PFSK-1 (cell line): Measurements from ENCODE around the gene FOSL2.

ENCODE experiments used
- FOXP2 ChIP-seq: optimal IDR thresholded peaks from 2 replicates; pipeline ENCODE3; 2011; ENCODE audit warnings: borderline replicate concordance, control low read depth, inconsistent platforms; ENCODE audit not compliant: insufficient read depth; ENCODE audit errors: extremely low read length, extremely low read depth
- POLR2AphosphoS5 ChIP-seq: IDR thresholded peaks from 2 replicates; pipeline ENCODE4 v1.6.1; 2012; ENCODE audit warnings: low read depth, mild to moderate bottlenecking, control low read depth, low read length, moderate library complexity
- REST ChIP-seq, 2 experiments: IDR thresholded peaks; 2 replicates each; pipeline versions ENCODE4 v1.6.1 to v1.8.0; 2011 to 2012; ENCODE audit warnings: low read depth in 2 of 2, low read length in 2 of 2, control low read depth in 1 of 2, inconsistent platforms in 1 of 2, mild to moderate bottlenecking in 1 of 2, moderate library complexity in 1 of 2; ENCODE audit not compliant: insufficient read depth in 1 of 2
- SIN3A ChIP-seq: IDR thresholded peaks from 2 replicates; pipeline ENCODE4 v1.6.1; 2012; ENCODE audit warnings: mild to moderate bottlenecking, low read length, moderate library complexity, borderline replicate concordance; ENCODE audit not compliant: insufficient read depth
- TAF1 ChIP-seq: IDR thresholded peaks from 2 replicates; pipeline ENCODE4 v1.6.1; 2012; ENCODE audit warnings: low read length, control low read depth, borderline replicate concordance; ENCODE audit not compliant: insufficient read depth

FOSL2 gene

GRCh38 chr2:28439763-28440162 is 47.1 kb downstream of the FOSL2 start:
- TF ChIP-seq FOXP2: no peak
- TF ChIP-seq POLR2AphosphoS5: no peak
- TF ChIP-seq TAF1: no peak
- no peak for TF ChIP-seq REST (IDR thresholded peaks at IDR 0.05; ENCODE audit: insufficient read depth in 1 of 2, low read depth in 2 of 2, low read length in 2 of 2)
- no peak for TF ChIP-seq SIN3A

GRCh38 chr2:28442328-28442727 is 49.7 kb downstream of the FOSL2 start:
- TF ChIP-seq FOXP2 (no peak), SIN3A (no peak), REST (IDR thresholded peaks at IDR 0.05; ENCODE audit: insufficient read depth in 1 of 2, low read depth in 2 of 2, low read length in 2 of 2) (no peak), TAF1 (no peak), POLR2AphosphoS5 (no peak)

- TF ChIP-seq TAF1 (no peak), FOXP2 (no peak), REST (IDR thresholded peaks at IDR 0.05; ENCODE audit: insufficient read depth in 1 of 2, low read depth in 2 of 2, low read length in 2 of 2) (no peak), SIN3A (no peak), POLR2AphosphoS5 (no peak)
These were observed 52.3 kb downstream of the FOSL2 start for GRCh38 chr2:28444956-28445355.

- TF ChIP-seq TAF1 (no peak), SIN3A (no peak), POLR2AphosphoS5 (no peak), FOXP2 (no peak), REST (IDR thresholded peaks at IDR 0.05; ENCODE audit: insufficient read depth in 1 of 2, low read depth in 2 of 2, low read length in 2 of 2) (no peak)
These were observed 53.0 kb downstream of the FOSL2 start for GRCh38 chr2:28445448-28446258.

- TF ChIP-seq FOXP2 (no peak), TAF1 (no peak), REST (IDR thresholded peaks at IDR 0.05; ENCODE audit: insufficient read depth in 1 of 2, low read depth in 2 of 2, low read length in 2 of 2) (no peak), SIN3A (no peak), POLR2AphosphoS5 (no peak)
These were observed 53.9 kb downstream of the FOSL2 start for GRCh38 chr2:28446531-28446930.
